PC-3 (cell line): ENCODE measurements around the gene FARS2.

Source experiments
- CTCF ChIP-seq: fragments of 300-600 bp; sonication (generic); conservative IDR thresholded peaks from 2 replicates; pipeline ENCODE4 v1.5.1; 2017; ENCODE audit warnings: antibody characterized with exemption, low read depth, mild to moderate bottlenecking, low read length
- EZH2 ChIP-seq: fragments of 300-600 bp; sonication (generic); IDR thresholded peaks from one replicate; pipeline ENCODE4 v1.6.1; 2017; ENCODE audit warnings: antibody characterized with exemption, mild to moderate bottlenecking, low read length; ENCODE audit not compliant: unreplicated experiment

- TF ChIP-seq CTCF (no peak), EZH2 (no peak)
Observed at GRCh38 chr6:5732496-5732895, 471.2 kb downstream of the FARS2 start.
